Right lobe of liver (tissue), 4 donors: Measurements from ENCODE around the gene LGMN.

Experiments used
- POLR2A ChIP-seq: fragments of 450-650 bp; IDR thresholded peaks from one replicate; pipeline ENCODE4 v1.6.1; 2017; ENCODE audit warnings: antibody characterized with exemption, mild to moderate bottlenecking
- TF ChIP-seq, protein P1 (sequence below), 4 donors: fragments of 200-600 bp in 3 of 4; fragments of 450-650 bp in 1 of 4; IDR thresholded peaks; one replicate each; pipeline versions ENCODE4 v1.5.1 to v1.8.0; 2016 to 2022; ENCODE audit warnings: antibody characterized with exemption in 4 of 4, mild to moderate bottlenecking in 2 of 4
- donor health status: DM: no; HTN: no; CAD: no.
- donor health status: DM: no; HTN: no; CAD: no.
- donor health status: DM: no; HTN: yes; CAD: no.

DNA sequence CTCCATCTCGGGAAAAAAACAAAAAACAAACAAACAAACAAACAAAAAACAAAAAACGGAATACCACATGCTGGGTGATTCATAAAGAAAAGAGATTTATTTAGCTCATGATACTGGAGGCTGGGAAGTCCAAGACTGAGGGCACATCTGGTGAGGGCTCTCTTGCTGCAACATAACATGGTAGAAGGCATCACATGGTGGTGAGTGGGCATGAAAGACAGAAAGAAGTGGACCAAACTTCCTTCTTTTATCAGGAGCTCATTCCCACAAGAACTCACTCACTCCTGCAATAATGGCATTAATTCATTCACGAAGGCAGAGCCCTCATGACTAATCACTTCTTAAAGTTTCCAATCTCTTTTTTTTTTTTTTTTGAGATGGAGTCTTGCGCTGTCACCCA lies 8.0 kb upstream of the LGMN start:
- TF ChIP-seq, protein P1, sequence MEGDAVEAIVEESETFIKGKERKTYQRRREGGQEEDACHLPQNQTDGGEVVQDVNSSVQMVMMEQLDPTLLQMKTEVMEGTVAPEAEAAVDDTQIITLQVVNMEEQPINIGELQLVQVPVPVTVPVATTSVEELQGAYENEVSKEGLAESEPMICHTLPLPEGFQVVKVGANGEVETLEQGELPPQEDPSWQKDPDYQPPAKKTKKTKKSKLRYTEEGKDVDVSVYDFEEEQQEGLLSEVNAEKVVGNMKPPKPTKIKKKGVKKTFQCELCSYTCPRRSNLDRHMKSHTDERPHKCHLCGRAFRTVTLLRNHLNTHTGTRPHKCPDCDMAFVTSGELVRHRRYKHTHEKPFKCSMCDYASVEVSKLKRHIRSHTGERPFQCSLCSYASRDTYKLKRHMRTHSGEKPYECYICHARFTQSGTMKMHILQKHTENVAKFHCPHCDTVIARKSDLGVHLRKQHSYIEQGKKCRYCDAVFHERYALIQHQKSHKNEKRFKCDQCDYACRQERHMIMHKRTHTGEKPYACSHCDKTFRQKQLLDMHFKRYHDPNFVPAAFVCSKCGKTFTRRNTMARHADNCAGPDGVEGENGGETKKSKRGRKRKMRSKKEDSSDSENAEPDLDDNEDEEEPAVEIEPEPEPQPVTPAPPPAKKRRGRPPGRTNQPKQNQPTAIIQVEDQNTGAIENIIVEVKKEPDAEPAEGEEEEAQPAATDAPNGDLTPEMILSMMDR (IDR thresholded peaks at IDR 0.05): no peak
- no peak for TF ChIP-seq POLR2A
